Fibroblast of skin of right biceps (primary cell): ENCODE results near the gene NCAPG2.

Experiments used
- DNase-seq: peaks from one replicate; pipeline ENCODE4 v3.0.0-alpha.2; 2013

The NCAPG2 gene

GRCh38 chr7:158704524-158705233 is at the start of gene NCAPG2:
NCAPG2 (minus strand) TSS chr7:158704804; CDS start chr7:158701899, 2,905 bp downstream.
- DNase-seq, result peak; percentile 97

- DNase-seq, result no peak
These were observed 49.3 kb upstream of the NCAPG2 start for GRCh38 chr7:158753900-158754299.

- DNase-seq, result no peak
These were observed 47.1 kb upstream of the NCAPG2 start for GRCh38 chr7:158751751-158752150.

GRCh38 chr7:158751199-158751598 is 46.6 kb upstream of the NCAPG2 start:
- DNase-seq, result no peak

GRCh38 chr7:158750702-158751101 is 46.1 kb upstream of the NCAPG2 start:
- DNase-seq, result no peak

GRCh38 chr7:158749396-158749795 is 44.8 kb upstream of the NCAPG2 start:
- DNase-seq, result no peak

- DNase-seq, result no peak
These were observed 43.7 kb upstream of the NCAPG2 start for GRCh38 chr7:158748335-158748734.

GRCh38 chr7:158747408-158747807 is 42.8 kb upstream of the NCAPG2 start:
- no peak for DNase-seq

- DNase-seq, result no peak
These were observed 42.4 kb upstream of the NCAPG2 start for GRCh38 chr7:158746957-158747356.

GRCh38 chr7:158745057-158745715 is 40.6 kb upstream of the NCAPG2 start:
- DNase-seq, result no peak

GRCh38 chr7:158744070-158744469 is 39.5 kb upstream of the NCAPG2 start:
- DNase-seq, result no peak

- no peak for DNase-seq
These were observed 38.6 kb upstream of the NCAPG2 start for GRCh38 chr7:158743219-158743618.

- DNase-seq, result no peak
These were observed 37.6 kb upstream of the NCAPG2 start for GRCh38 chr7:158742065-158742821.

- no peak for DNase-seq
These were observed 36.7 kb upstream of the NCAPG2 start for GRCh38 chr7:158741294-158741666.

GRCh38 chr7:158740657-158741293 is 36.2 kb upstream of the NCAPG2 start:
- peak; percentile 74 for DNase-seq

- DNase-seq, result peak; percentile 79
These were observed 35.5 kb upstream of the NCAPG2 start for GRCh38 chr7:158740013-158740656.

GRCh38 chr7:158738841-158739240 is 34.2 kb upstream of the NCAPG2 start:
- no peak for DNase-seq

GRCh38 chr7:158737064-158737695 is 32.6 kb upstream of the NCAPG2 start:
- no peak for DNase-seq

GRCh38 chr7:158735935-158736334 is 31.3 kb upstream of the NCAPG2 start:
- DNase-seq, result no peak

GRCh38 chr7:158734861-158735260 is 30.3 kb upstream of the NCAPG2 start:
- peak; percentile 15 for DNase-seq

GRCh38 chr7:158733775-158734494 is 29.3 kb upstream of the NCAPG2 start:
- no peak for DNase-seq

- DNase-seq, result no peak
These were observed 28.6 kb upstream of the NCAPG2 start for GRCh38 chr7:158733220-158733519.
